Mesenchymal stem cell (in vitro differentiated cells and primary cell): ENCODE measurements around the gene NUDT19.

Experiments
- DNase-seq: peaks from one replicate; pipeline ENCODE4 v3.0.0-alpha.2; 2013
- H2AFZ ChIP-seq: one replicate; pipeline ENCODE4 v1.6.1; 2013; ENCODE audit warnings: low read depth, mild to moderate bottlenecking, control low read depth, inconsistent platforms, low read length, moderate library complexity
- H2AK5ac ChIP-seq: 2 replicates; pipeline ENCODE4 v1.6.1; 2013; ENCODE audit warnings: low read length, moderate library complexity, mild to moderate bottlenecking, inconsistent platforms; ENCODE audit not compliant: severe bottlenecking
- H2BK120ac ChIP-seq: one replicate; pipeline ENCODE4 v1.6.1; 2013; ENCODE audit warnings: low read depth, mild to moderate bottlenecking, inconsistent platforms, low read length, moderate library complexity
- H2BK12ac ChIP-seq, 2 experiments: one replicate each; pipeline ENCODE4 v1.6.1; 2013; ENCODE audit warnings: inconsistent platforms in 2 of 2, low read length in 2 of 2, mild to moderate bottlenecking in 2 of 2, moderate library complexity in 2 of 2, control low read depth in 1 of 2
- H2BK15ac ChIP-seq: one replicate; pipeline ENCODE4 v1.6.1; 2013; ENCODE audit warnings: mild to moderate bottlenecking, low read depth, inconsistent platforms; ENCODE audit not compliant: poor library complexity, severe bottlenecking
- H2BK5ac ChIP-seq: 2 replicates; pipeline ENCODE4 v1.6.1; 2013; ENCODE audit warnings: low read depth, mild to moderate bottlenecking, low read length, control low read depth, inconsistent platforms; ENCODE audit not compliant: poor library complexity, severe bottlenecking
- H3K14ac ChIP-seq, 2 experiments: one replicate each; pipeline ENCODE4 v1.6.1; 2013; ENCODE audit warnings: inconsistent platforms in 2 of 2, low read length in 2 of 2, control low read depth in 1 of 2, mild to moderate bottlenecking in 1 of 2, moderate library complexity in 1 of 2
- H3K18ac ChIP-seq, 2 experiments: one replicate each; pipeline ENCODE4 v1.6.1; 2013; ENCODE audit warnings: inconsistent platforms in 2 of 2, low read length in 2 of 2, control low read depth in 1 of 2, low read depth in 1 of 2, mild to moderate bottlenecking in 1 of 2
- H3K23ac ChIP-seq, 2 experiments: one replicate each; pipeline ENCODE4 v1.6.1; 2013; ENCODE audit warnings: inconsistent platforms in 2 of 2, low read length in 2 of 2, mild to moderate bottlenecking in 2 of 2, moderate library complexity in 2 of 2, control low read depth in 1 of 2
- H3K27ac ChIP-seq: 2 replicates; pipeline ENCODE4 v1.5.1; 2013; ENCODE audit warnings: mild to moderate bottlenecking, moderate library complexity, low read length, control low read depth, inconsistent platforms; ENCODE audit not compliant: poor library complexity, severe bottlenecking
- H3K27me3 ChIP-seq, 2 experiments: 2 replicates each; pipeline versions ENCODE4 v1.6.1 to v1.7.0; 2013; ENCODE audit warnings: low read length in 2 of 2, mild to moderate bottlenecking in 2 of 2, moderate library complexity in 2 of 2, control low read depth in 1 of 2, inconsistent platforms in 1 of 2; ENCODE audit not compliant: control insufficient read depth in 1 of 2, insufficient read depth in 1 of 2
- H3K36me3 ChIP-seq, 2 experiments: 2 replicates each; pipeline versions ENCODE4 v1.6.1 to v1.7.0; 2013; ENCODE audit warnings: low read length in 2 of 2, control low read depth in 1 of 2, inconsistent platforms in 1 of 2, low read depth in 1 of 2, mild to moderate bottlenecking in 1 of 2; ENCODE audit not compliant: insufficient read depth in 2 of 2, control insufficient read depth in 1 of 2
- H3K4ac ChIP-seq, 2 experiments: one replicate each; pipeline ENCODE4 v1.6.1; 2013; ENCODE audit warnings: inconsistent platforms in 2 of 2, low read length in 2 of 2, mild to moderate bottlenecking in 2 of 2, moderate library complexity in 2 of 2, control low read depth in 1 of 2, low read depth in 1 of 2
- H3K4me1 ChIP-seq: 2 replicates; pipeline ENCODE4 v1.6.1; 2013; ENCODE audit warnings: low read depth, low read length, control low read depth; ENCODE audit not compliant: control insufficient read depth, insufficient read depth
- H3K4me2 ChIP-seq: 2 replicates; pipeline ENCODE4 v1.6.1; 2013; ENCODE audit warnings: low read length, mild to moderate bottlenecking, inconsistent platforms; ENCODE audit not compliant: poor library complexity, severe bottlenecking
- H3K4me3 ChIP-seq, 2 experiments: 2 replicates each; pipeline versions ENCODE4 v1.5.1 to v1.7.0; 2013; ENCODE audit warnings: low read length in 2 of 2, mild to moderate bottlenecking in 2 of 2, control low read depth in 1 of 2, low read depth in 1 of 2; ENCODE audit not compliant: insufficient read depth in 1 of 2
- H3K79me1 ChIP-seq: replicated peaks from 2 replicates; pipeline ENCODE4 v1.6.1; 2013; ENCODE audit warnings: mild to moderate bottlenecking, control low read depth, low read length, inconsistent platforms; ENCODE audit not compliant: poor library complexity, severe bottlenecking
- H3K9ac ChIP-seq: 2 replicates; pipeline ENCODE4 v1.7.0; 2013; ENCODE audit warnings: mild to moderate bottlenecking, low read length, moderate library complexity
- H3K9me3 ChIP-seq: 2 replicates; pipeline ENCODE4 v1.7.0; 2013; ENCODE audit warnings: mild to moderate bottlenecking, low read length; ENCODE audit not compliant: control insufficient read depth
- H4K8ac ChIP-seq: one replicate; pipeline ENCODE4 v1.6.1; 2013; ENCODE audit warnings: inconsistent platforms, mild to moderate bottlenecking, low read length, moderate library complexity
- H4K91ac ChIP-seq: one replicate; pipeline ENCODE4 v1.6.1; 2013; ENCODE audit warnings: mild to moderate bottlenecking, low read length, inconsistent platforms
- WGBS: methylation state at CpG from one replicate; pipeline ENCODE4 v1.1.7; 2013; ENCODE audit warnings: mixed read lengths; 5-methylcytosine and 5-hydroxymethylcytosine counted together

The NUDT19 gene

GRCh38 chr19:32674153-32674930 lies 17.3 kb upstream of the NUDT19 start:
- peak overlapping the region; percentile 89 for H3K4me2 ChIP-seq
- peak overlapping the region; percentile 87 to 94 for H3K4me3 ChIP-seq
- peak overlapping the region; percentile 81 for H2BK120ac ChIP-seq
- H3K14ac ChIP-seq = peak overlapping the region; percentile 64 to 86
- H2BK5ac ChIP-seq = no peak overlapping the region
- peak overlapping the region; percentile 73 for H4K8ac ChIP-seq
- no peak overlapping the region for H4K91ac ChIP-seq
- H3K36me3 ChIP-seq = no peaks in the 10 kb centered on the region
- H2BK15ac ChIP-seq = peak overlapping the region; percentile 82
- H3K23ac ChIP-seq = peak overlapping the region in 1 of 2 experiments; percentile 92
- H3K27me3 ChIP-seq = peaks cover 23 to 28% of the 10 kb centered on the region in 2 experiments
- H3K4me1 ChIP-seq = peaks cover 33% of the 10 kb centered on the region
- DNase-seq = no peak
- H3K79me1 ChIP-seq = peaks cover 15% of the 10 kb centered on the region
- 4% methylated on average over 39 of the region's 67 CpGs for WGBS
- peak overlapping the region; percentile 94 for H2AFZ ChIP-seq
- no peak overlapping the region for H2BK12ac ChIP-seq
- H2AK5ac ChIP-seq = no peak overlapping the region
- H3K9me3 ChIP-seq = no peaks in the 10 kb centered on the region
- peak overlapping the region in 1 of 2 experiments; percentile 81 for H3K4ac ChIP-seq
- no peak overlapping the region for H3K27ac ChIP-seq
- peak overlapping the region; percentile 77 to 98 for H3K18ac ChIP-seq
- H3K9ac ChIP-seq = peak overlapping the region; percentile 87

- Histone ChIP-seq H2AK5ac (no peak within 1 kb of the TSS), H3K14ac (peak within 1 kb of the TSS; percentile 64 to 86), H3K23ac (peak within 1 kb of the TSS in 1 of 2 experiments; percentile 98), H3K4me3 (peak within 1 kb of the TSS; percentile 87 to 94), H4K8ac (peak within 1 kb of the TSS; percentile 79), H3K4me2 (peak within 1 kb of the TSS; percentile 89), H3K9me3 (no peaks in the 10 kb centered on the region), H2BK12ac (peak within 1 kb of the TSS in 1 of 2 experiments; percentile 83), H3K18ac (peak within 1 kb of the TSS; percentile 77 to 98), H3K27me3 (peaks cover 27 to 29% of the 10 kb centered on the region in 2 experiments), H3K27ac (peak within 1 kb of the TSS; percentile 31), H2BK15ac (peak within 1 kb of the TSS; percentile 82), H2BK120ac (peak within 1 kb of the TSS; percentile 81), H3K4ac (peak within 1 kb of the TSS in 1 of 2 experiments; percentile 81), H3K4me1 (peaks cover 33% of the 10 kb centered on the region), H4K91ac (peak within 1 kb of the TSS; percentile 64), H3K79me1 (peaks cover 10% of the 10 kb centered on the region), H3K36me3 (no peaks in the 10 kb centered on the region), H2BK5ac (no peak within 1 kb of the TSS), H3K9ac (peak within 1 kb of the TSS; percentile 87), H2AFZ (peak within 1 kb of the TSS; percentile 98)
- DNase-seq = peak; percentile 98
- WGBS = under 1% methylated on average over 71 of the region's 75 CpGs
These were observed 16.5 kb upstream of the NUDT19 start, which contains the start of gene ANKRD27 for GRCh38 chr19:32674931-32675719. Gene ANKRD27, minus strand, starts transcription at chr19:32675180. Its CDS starts 16,165 bp downstream, at chr19:32659015.

GRCh38 chr19:32675720-32676185 lies 15.9 kb upstream of the NUDT19 start, which contains the start of gene RGS9BP:
Gene RGS9BP, plus strand, starts transcription at chr19:32675848. Its CDS starts 416 bp downstream, at chr19:32676264.
- Histone ChIP-seq H4K91ac (peak within 1 kb of the TSS; percentile 64), H2AK5ac (no peak within 1 kb of the TSS), H3K14ac (peak within 1 kb of the TSS; percentile 64 to 86), H3K23ac (peak within 1 kb of the TSS in 1 of 2 experiments; percentile 98), H2BK12ac (peak within 1 kb of the TSS in 1 of 2 experiments; percentile 83), H3K9ac (peak within 1 kb of the TSS; percentile 87), H3K4me2 (peak within 1 kb of the TSS; percentile 89), H3K4me3 (peak within 1 kb of the TSS; percentile 87 to 94), H2BK15ac (peak within 1 kb of the TSS; percentile 82), H2BK120ac (peak within 1 kb of the TSS; percentile 81), H3K4ac (peak within 1 kb of the TSS in 1 of 2 experiments; percentile 81), H4K8ac (peak within 1 kb of the TSS; percentile 80), H2AFZ (peak within 1 kb of the TSS; percentile 98), H2BK5ac (no peak within 1 kb of the TSS), H3K79me1 (peaks cover 10% of the 10 kb centered on the region), H3K9me3 (no peaks in the 10 kb centered on the region), H3K27me3 (peaks cover 28 to 29% of the 10 kb centered on the region in 2 experiments), H3K4me1 (peaks cover 33% of the 10 kb centered on the region), H3K27ac (peak within 1 kb of the TSS; percentile 31), H3K18ac (peak within 1 kb of the TSS; percentile 77 to 98), H3K36me3 (no peaks in the 10 kb centered on the region)
- peak; percentile 82 for DNase-seq
- 5% methylated on average over 53 of the region's 53 CpGs for WGBS
